Gastrocnemius medialis (tissue), 4 donors: ENCODE results near the gene JUP.

ENCODE experiments used
- CTCF ChIP-seq, 5 experiments: fragments of 450-650 bp in 3 of 5; fragments of 200-600 bp in 2 of 5; sonication (generic) in 2 of 5; IDR thresholded peaks in 4 of 5; conservative IDR thresholded peaks in 1 of 5; 1 replicate in 4 of 5; 2 replicates in 1 of 5; pipeline ENCODE4 v1.5.1; 2016 to 2019; ENCODE audit warnings: antibody characterized with exemption in 5 of 5, mild to moderate bottlenecking in 3 of 5, moderate library complexity in 3 of 5
- POLR2A ChIP-seq, 2 donors: fragments of 450-650 bp; IDR thresholded peaks; one replicate each; pipeline ENCODE4 v1.6.1; 2017; ENCODE audit warnings: antibody characterized with exemption in 2 of 2, mild to moderate bottlenecking in 2 of 2, moderate library complexity in 2 of 2

GRCh38 chr17:41725134-41725533 lies 61.4 kb downstream of the JUP start:
- TF ChIP-seq CTCF (IDR thresholded peaks at IDR 0.05 in 4 of 5, conservative IDR thresholded peaks at IDR 0.05 in 1 of 5) (no peak), POLR2A (IDR thresholded peaks at IDR 0.05) (no peak)
